Measurements from ENCODE around the gene NKG7.

- peak; percentile 84 for TF ChIP-seq FOXM1 (IDR thresholded peaks at IDR 0.05; ENCODE audit: borderline replicate concordance, low read depth)
- TF ChIP-seq EP300 (IDR thresholded peaks at IDR 0.05; ENCODE audit: borderline replicate concordance), result no peak
- TF ChIP-seq CEBPB (IDR thresholded peaks at IDR 0.05), result no peak
Measured at GRCh38 chr19:51394050-51394836, 21.8 kb upstream of the NKG7 start.
